SK-N-SH treated with all-trans-retinoic acid at 6 μM for 48 hours (cell line): ENCODE data around the gene BLOC1S6.

Source experiments
- ATAC-seq: fragments of 200-7000 bp; cut with Tn5 transposase; 3 replicates; pipeline ENCODE4 v1.9.1; 2020; ENCODE audit warnings: mild to moderate bottlenecking, moderate library complexity
- ARNTL ChIP-seq: fragments of 450-650 bp; formaldehyde crosslinking; IDR thresholded peaks from 2 replicates; pipeline ENCODE4 v1.5.0; 2020; ENCODE audit warnings: low read depth, mild to moderate bottlenecking, moderate library complexity, borderline replicate concordance
- BACH2 ChIP-seq: fragments of 250-450 bp; sonication (Bioruptor Pico); IDR thresholded peaks from 2 replicates; pipeline ENCODE4 v1.9.0; 2021; ENCODE audit warnings: mild to moderate bottlenecking, borderline replicate concordance
- CREB5 ChIP-seq: fragments of 250-450 bp; sonication (Bioruptor Pico); IDR thresholded peaks from 2 replicates; pipeline ENCODE4 v1.5.1; 2020; ENCODE audit warnings: low read depth, mild to moderate bottlenecking, moderate library complexity
- CSDC2 ChIP-seq: fragments of 250-450 bp; sonication (Bioruptor Pico); IDR thresholded peaks from 2 replicates; pipeline ENCODE4 v1.5.0; 2020; ENCODE audit warnings: mild to moderate bottlenecking, moderate library complexity
- CSRNP3 ChIP-seq: fragments of 250-450 bp; sonication (Bioruptor Pico); IDR thresholded peaks from 2 replicates; pipeline ENCODE4 v1.5.1; 2021; ENCODE audit warnings: mild to moderate bottlenecking, moderate library complexity
- ESRRG ChIP-seq: fragments of 250-450 bp; sonication (Bioruptor Pico); IDR thresholded peaks from 2 replicates; pipeline ENCODE4 v1.6.1; 2021; ENCODE audit warnings: mild to moderate bottlenecking
- ISL1 ChIP-seq: fragments of 250-450 bp; sonication (Bioruptor Pico); IDR thresholded peaks from 2 replicates; pipeline ENCODE4 v2.1.2; 2022; ENCODE audit warnings: mild to moderate bottlenecking, moderate library complexity
- OSR1 ChIP-seq: fragments of 250-450 bp; sonication (Bioruptor Pico); IDR thresholded peaks from 2 replicates; pipeline ENCODE4 v1.8.0; 2022; ENCODE audit warnings: moderate library complexity, mild to moderate bottlenecking, inconsistent platforms
- PATZ1 ChIP-seq: fragments of 250-450 bp; sonication (Bioruptor Pico); IDR thresholded peaks from 2 replicates; pipeline ENCODE4 v1.8.0; 2020; ENCODE audit warnings: mild to moderate bottlenecking, moderate library complexity, borderline replicate concordance
- POU6F1 ChIP-seq: fragments of 250-450 bp; sonication (Bioruptor Pico); IDR thresholded peaks from 2 replicates; pipeline ENCODE4 v1.8.0; 2021; ENCODE audit warnings: low read depth, mild to moderate bottlenecking, moderate library complexity, borderline replicate concordance
- PPARA ChIP-seq: fragments of 250-450 bp; sonication (Bioruptor Pico); IDR thresholded peaks from 2 replicates; pipeline ENCODE4 v1.5.0; 2020; ENCODE audit warnings: mild to moderate bottlenecking, borderline replicate concordance
- RARB ChIP-seq: fragments of 250-450 bp; sonication (Bioruptor Pico); IDR thresholded peaks from 2 replicates; pipeline ENCODE4 v1.8.0; 2021; ENCODE audit warnings: mild to moderate bottlenecking, moderate library complexity
- TCF4 ChIP-seq: fragments of 250-450 bp; sonication (Bioruptor Pico); IDR thresholded peaks from 2 replicates; pipeline ENCODE4 v1.8.0; 2021; ENCODE audit warnings: mild to moderate bottlenecking, moderate library complexity, borderline replicate concordance
- TOX ChIP-seq: fragments of 250-450 bp; sonication (Bioruptor Pico); IDR thresholded peaks from 2 replicates; pipeline ENCODE4 v1.8.0; 2021; ENCODE audit warnings: mild to moderate bottlenecking, moderate library complexity, borderline replicate concordance
- TSHZ2 ChIP-seq: fragments of 250-450 bp; sonication (Bioruptor Pico); IDR thresholded peaks from 2 replicates; pipeline ENCODE4 v1.5.0; 2020; ENCODE audit warnings: mild to moderate bottlenecking, moderate library complexity
- ZC3H10 ChIP-seq: fragments of 250-450 bp; sonication (Bioruptor Pico); IDR thresholded peaks from 2 replicates; pipeline ENCODE4 v1.5.1; 2021; ENCODE audit warnings: mild to moderate bottlenecking, moderate library complexity
- ZNF565 ChIP-seq: fragments of 450-650 bp; formaldehyde crosslinking; conservative IDR thresholded peaks from 2 replicates; pipeline ENCODE4 v1.5.0; 2020; ENCODE audit warnings: low read depth, mild to moderate bottlenecking, moderate library complexity
- ZNF8 ChIP-seq: fragments of 450-650 bp; formaldehyde crosslinking; IDR thresholded peaks from 2 replicates; pipeline ENCODE4 v1.5.0; 2020; ENCODE audit warnings: mild to moderate bottlenecking, moderate library complexity

BLOC1S6 gene

GRCh38 chr15:45555934-45556608 lies 31.1 kb upstream of the BLOC1S6 start:
- no peak for TF ChIP-seq ZC3H10 (CRISPR knock-in tag)
- TF ChIP-seq OSR1 (CRISPR knock-in tag) = no peak
- no peak for TF ChIP-seq ZNF565 (CRISPR knock-in tag)
- no peak for TF ChIP-seq CREB5 (CRISPR knock-in tag)
- no peak for ATAC-seq

- no peak for TF ChIP-seq BACH2
- no peak for TF ChIP-seq ISL1 (CRISPR knock-in tag)
- no peak for TF ChIP-seq ZNF8 (CRISPR knock-in tag)
- TF ChIP-seq, all 23 proteins: peak for 0
- no peak for ATAC-seq
Observed at GRCh38 chr15:45572617-45573016, 14.6 kb upstream of the BLOC1S6 start.

- peak; percentile 47 for ATAC-seq
- TF ChIP-seq TOX (no peak), PPARA (CRISPR knock-in tag) (no peak), ISL1 (CRISPR knock-in tag) (no peak), CSDC2 (CRISPR knock-in tag) (no peak), ZNF565 (CRISPR knock-in tag) (no peak), RARB (CRISPR knock-in tag) (no peak), CREB5 (CRISPR knock-in tag) (no peak), PATZ1 (no peak), ESRRG (CRISPR knock-in tag) (no peak), TCF4 (CRISPR knock-in tag) (no peak), CSRNP3 (no peak), ARNTL (CRISPR knock-in tag) (no peak), BACH2 (no peak), OSR1 (CRISPR knock-in tag) (no peak), TSHZ2 (CRISPR knock-in tag) (no peak)
Observed at GRCh38 chr15:45573961-45574629, 13.1 kb upstream of the BLOC1S6 start.

GRCh38 chr15:45581919-45582318 lies 5.3 kb upstream of the BLOC1S6 start:
- ATAC-seq = no peak
- TF ChIP-seq TSHZ2 (CRISPR knock-in tag) (no peak), POU6F1 (CRISPR knock-in tag) (no peak)
